ENCODE data around the gene C10orf62. TPM values are rescaled to one million over a fixed set of nuclear protein-coding genes. Genes with fewer than 3 reads are reported as not detected.

The C10orf62 gene
- total RNA-seq, 3 donors from 2014 or later, result not detected

DNA sequence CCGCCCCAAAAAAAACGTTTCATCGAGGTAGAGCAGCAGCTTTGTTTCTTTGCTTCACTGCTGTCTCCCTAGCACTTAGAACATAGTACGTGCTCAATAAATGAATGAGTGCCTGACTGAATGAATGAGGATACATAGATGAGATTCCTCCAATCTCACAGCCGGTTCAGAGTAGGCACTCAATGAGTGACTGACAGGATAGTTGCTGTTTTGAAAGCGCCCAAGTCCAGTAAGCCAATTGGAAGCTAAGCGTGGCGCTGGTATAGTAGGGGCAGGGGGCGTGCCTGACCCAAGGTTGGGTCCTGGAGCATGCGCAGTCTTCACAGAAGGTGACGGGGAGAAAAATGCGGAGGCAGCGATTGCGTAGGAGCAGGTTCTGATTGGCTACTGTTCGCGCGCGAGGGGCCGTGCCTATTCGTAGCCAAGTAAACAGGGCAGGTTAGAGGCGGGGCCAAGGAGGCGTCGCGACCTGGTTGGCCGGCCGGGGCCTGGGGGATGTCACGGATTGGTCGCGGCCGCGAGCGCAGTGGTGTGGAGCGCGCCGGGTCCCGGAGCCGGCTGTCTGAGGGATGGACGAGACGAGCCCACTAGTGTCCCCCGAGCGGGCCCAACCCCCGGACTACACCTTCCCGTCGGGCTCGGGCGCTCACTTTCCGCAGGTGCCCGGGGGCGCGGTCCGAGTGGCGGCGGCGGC lies 50.8 kb downstream of the C10orf62 start, which contains the start of gene PI4K2A:
TSS of gene PI4K2A (plus strand) at position 498 of the 694 bp plus-strand sequence. CDS start at position 570, 72 bp downstream.
- peak within 1 kb of the TSS; percentile 77 for H3K4me3 ChIP-seq
- ATAC-seq (peak; percentile 99), DNase-seq (peak; percentile 99)
- no peaks in the 10 kb centered on the region for H3K9me3 ChIP-seq
- intact Hi-C loops (cut with DNase I, micrococcal nuclease), result no loop called here
- no peaks in the 10 kb centered on the region for H3K36me3 ChIP-seq (ENCODE audit: low read depth)
- peaks cover 10% of the 10 kb centered on the region for H3K4me1 ChIP-seq (ENCODE audit: low read depth)
- TF ChIP-seq, protein P1, sequence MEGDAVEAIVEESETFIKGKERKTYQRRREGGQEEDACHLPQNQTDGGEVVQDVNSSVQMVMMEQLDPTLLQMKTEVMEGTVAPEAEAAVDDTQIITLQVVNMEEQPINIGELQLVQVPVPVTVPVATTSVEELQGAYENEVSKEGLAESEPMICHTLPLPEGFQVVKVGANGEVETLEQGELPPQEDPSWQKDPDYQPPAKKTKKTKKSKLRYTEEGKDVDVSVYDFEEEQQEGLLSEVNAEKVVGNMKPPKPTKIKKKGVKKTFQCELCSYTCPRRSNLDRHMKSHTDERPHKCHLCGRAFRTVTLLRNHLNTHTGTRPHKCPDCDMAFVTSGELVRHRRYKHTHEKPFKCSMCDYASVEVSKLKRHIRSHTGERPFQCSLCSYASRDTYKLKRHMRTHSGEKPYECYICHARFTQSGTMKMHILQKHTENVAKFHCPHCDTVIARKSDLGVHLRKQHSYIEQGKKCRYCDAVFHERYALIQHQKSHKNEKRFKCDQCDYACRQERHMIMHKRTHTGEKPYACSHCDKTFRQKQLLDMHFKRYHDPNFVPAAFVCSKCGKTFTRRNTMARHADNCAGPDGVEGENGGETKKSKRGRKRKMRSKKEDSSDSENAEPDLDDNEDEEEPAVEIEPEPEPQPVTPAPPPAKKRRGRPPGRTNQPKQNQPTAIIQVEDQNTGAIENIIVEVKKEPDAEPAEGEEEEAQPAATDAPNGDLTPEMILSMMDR (IDR thresholded peaks at IDR 0.05), result no peak

Other genes with a start within 250 kb of the C10orf62 start
- 10 to 100 TPM; 14.6 to 19.4 (median 16.9) TPM for gene RRP12, start 188.4 kb upstream of the C10orf62 start, total RNA-seq
- gene PGAM1, start 163.5 kb upstream of the C10orf62 start, total RNA-seq, result 100 to 1,000 TPM; 173 to 244 (median 186) TPM
- 10 to 100 TPM; 20.7 to 30.9 (median 21.3) TPM for gene EXOSC1, start 143.7 kb upstream of the C10orf62 start, total RNA-seq
- gene ZDHHC16, start 143.5 kb upstream of the C10orf62 start, total RNA-seq, result 10 to 100 TPM; 28.8 to 37.0 (median 29.5) TPM
- gene MMS19, start 91.3 kb upstream of the C10orf62 start, total RNA-seq, result 10 to 100 TPM; 45.7 to 48.5 (median 47.0) TPM
- 1 to 10 TPM in 2 of 3 donors, under 1 TPM in 1; 0.49 to 7.3 (median 3.4) TPM for gene UBTD1, start 90.8 kb upstream of the C10orf62 start, total RNA-seq
- gene ANKRD2, start 16.9 kb upstream of the C10orf62 start, total RNA-seq, result under 1 TPM; 0.29 to 0.75 (median 0.35) TPM
- under 1 TPM in 2 of 3 donors, not detected in 1; 0.29 to 0.47 TPM for gene HOGA1, start 5.3 kb upstream of the C10orf62 start, total RNA-seq
- gene MORN4, start 43.8 kb downstream of the C10orf62 start, total RNA-seq, result 1 to 10 TPM; 1.9 to 2.7 (median 2.6) TPM
- gene PI4K2A, start 51.0 kb downstream of the C10orf62 start, total RNA-seq, result 10 to 100 TPM; 11.2 to 13.7 (median 11.7) TPM
- gene AVPI1, start 97.5 kb downstream of the C10orf62 start, total RNA-seq, result 10 to 100 TPM; 23.7 to 34.1 (median 31.4) TPM
- gene MARVELD1, start 124.0 kb downstream of the C10orf62 start, total RNA-seq, result 10 to 100 TPM; 30.7 to 45.7 (median 37.7) TPM
- gene ZFYVE27, start 147.4 kb downstream of the C10orf62 start, total RNA-seq, result 10 to 100 TPM; 48.8 to 83.7 (median 55.0) TPM
- 10 to 100 TPM in 1 of 3 donors, 1 to 10 TPM in 1, under 1 TPM in 1; 0.41 to 23.0 (median 1.0) TPM for gene SFRP5, start 182.3 kb downstream of the C10orf62 start, total RNA-seq